ENCODE data around the gene PLA2G2A. TPM values are rescaled to one million over a fixed set of nuclear protein-coding genes. Genes with fewer than 3 reads are reported as not detected.

Gene PLA2G2A
- total and polyA plus RNA-seq, 8 donors = 0.42 to 53.5 (median 8.9) TPM

GRCh38 chr1:19926296-19927129 is 52.9 kb downstream of the PLA2G2A start:
- H3K27me3 ChIP-seq = no peaks in the 10 kb centered on the region
- FAIRE-seq (no peak), DNase-seq (no peak), ATAC-seq (peak in 2 of 4 donors; percentile 56 to 57)
- H3K36me3 ChIP-seq = no peaks in the 10 kb centered on the region
- H3K4me1 ChIP-seq = no peaks in the 10 kb centered on the region
- TF ChIP-seq CTCF (IDR thresholded peaks at IDR 0.05) = no peak
- H3K9me3 ChIP-seq = no peaks in the 10 kb centered on the region
- intact Hi-C loops (cut with DNase I) = loop anchor here (10.0 kb wide), 3 partner anchors 218 to 568 kb away; no protein-coding TSS in a partner anchor
- H3K27ac ChIP-seq = peak overlapping the region in 1 of 4 donors; percentile 28
- 61 to 63% methylated on average over 8 of the region's 8 CpGs for WGBS, 2 donors
- H3K4me3 ChIP-seq = no peak overlapping the region

Other genes starting within 250 kb of the PLA2G2A start
- gene TMCO4, start 179.7 kb downstream of the PLA2G2A start, total RNA-seq = 10 to 100 TPM; 12.6 to 22.2 (median 14.7) TPM
- 10 to 100 TPM; 23.9 to 25.1 TPM for gene TMCO4, start 179.7 kb downstream of the PLA2G2A start, polyA plus RNA-seq
- 10 to 100 TPM; 18.1 to 29.6 (median 27.2) TPM for gene RNF186, start 164.3 kb downstream of the PLA2G2A start, total RNA-seq
- 10 to 100 TPM; 13.2 to 14.9 TPM for gene RNF186, start 164.3 kb downstream of the PLA2G2A start, polyA plus RNA-seq
- gene OTUD3, start 97.2 kb downstream of the PLA2G2A start, total RNA-seq = 1 to 10 TPM; 3.0 to 4.1 (median 3.4) TPM
- 1 to 10 TPM; 2.0 to 2.9 TPM for gene OTUD3, start 97.2 kb downstream of the PLA2G2A start, polyA plus RNA-seq
- gene PLA2G2E, start 56.0 kb downstream of the PLA2G2A start, total RNA-seq = not detected
- gene PLA2G2E, start 56.0 kb downstream of the PLA2G2A start, polyA plus RNA-seq = not detected
- under 1 TPM in 5 of 6 donors, not detected in 1; 0.12 to 0.67 (median 0.35) TPM for gene PLA2G5, start 90.6 kb upstream of the PLA2G2A start, total RNA-seq
- gene PLA2G5, start 90.6 kb upstream of the PLA2G2A start, polyA plus RNA-seq = 1 to 10 TPM; 1.7 to 2.0 TPM
- under 1 TPM in 1 of 6 donors, not detected in 5; 0.25 TPM for gene PLA2G2D, start 139.9 kb upstream of the PLA2G2A start, total RNA-seq
- gene PLA2G2D, start 139.9 kb upstream of the PLA2G2A start, polyA plus RNA-seq = not detected
- not detected for gene PLA2G2F, start 159.7 kb upstream of the PLA2G2A start, total RNA-seq
- gene PLA2G2F, start 159.7 kb upstream of the PLA2G2A start, polyA plus RNA-seq = not detected
- gene UBXN10, start 206.5 kb upstream of the PLA2G2A start, total RNA-seq = 1 to 10 TPM in 2 of 6 donors, under 1 TPM in 4; 0.54 to 1.6 (median 0.75) TPM
- 1 to 10 TPM in 1 of 2 donors, under 1 TPM in 1; 0.61 to 2.4 TPM for gene UBXN10, start 206.5 kb upstream of the PLA2G2A start, polyA plus RNA-seq
- gene PLA2G2C, start 206.9 kb upstream of the PLA2G2A start, total RNA-seq = not detected
- gene PLA2G2C, start 206.9 kb upstream of the PLA2G2A start, polyA plus RNA-seq = not detected

Data from pancreas (tissue), 10 donors.